ENCODE results near the gene LYAR.

GRCh38 chr4:4325321-4325720 lies 35.4 kb upstream of the LYAR start:
- TF ChIP-seq CTCF (IDR thresholded peaks at IDR 0.05) (no peak), POLR2A (IDR thresholded peaks at IDR 0.05) (no peak)

All from right lobe of liver (tissue), 4 donors.